ENCODE data around the gene NWD2. TPM values are rescaled to one million over a fixed set of nuclear protein-coding genes. Genes with fewer than 3 reads are reported as not detected.

Gene NWD2
- total RNA-seq, 2 donors from 2014 or later = 0.22 to 0.42 TPM

DNA sequence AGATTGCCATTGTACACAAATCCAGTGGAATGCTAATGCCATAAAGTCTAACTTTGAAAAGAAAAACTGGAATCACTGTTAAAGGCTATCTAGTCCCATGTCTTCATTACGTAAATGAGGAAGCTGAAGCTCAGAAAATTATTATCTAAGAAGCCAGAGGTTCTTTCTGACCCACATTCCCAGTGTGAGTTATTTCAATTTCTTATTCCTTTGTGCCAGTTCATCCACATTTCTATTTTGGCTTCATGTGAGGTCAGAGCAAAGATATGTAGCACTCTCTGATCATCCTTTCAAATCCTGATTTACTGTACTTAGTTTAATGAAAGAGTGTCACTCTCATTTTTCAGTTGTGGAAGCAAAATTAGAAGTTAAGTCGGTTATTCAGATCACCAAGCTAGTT lies 24.6 kb upstream of the NWD2 start:
- Histone ChIP-seq H3K27me3 (no peaks in the 10 kb centered on the region), H3K9me3 (no peaks in the 10 kb centered on the region), H3K36me3 (no peaks in the 10 kb centered on the region), H3K27ac (no peak overlapping the region), H3K4me3 (no peak overlapping the region), H3K9ac (ENCODE audit: low read depth in 2 of 2, low read length in 2 of 2) (no peak overlapping the region), H3K4me1 (no peaks in the 10 kb centered on the region)
- no peak for TF ChIP-seq CTCF (IDR thresholded peaks at IDR 0.05)
- intact Hi-C loops (cut with DNase I) = no loop called here
- no peak for DNase-seq

DNA sequence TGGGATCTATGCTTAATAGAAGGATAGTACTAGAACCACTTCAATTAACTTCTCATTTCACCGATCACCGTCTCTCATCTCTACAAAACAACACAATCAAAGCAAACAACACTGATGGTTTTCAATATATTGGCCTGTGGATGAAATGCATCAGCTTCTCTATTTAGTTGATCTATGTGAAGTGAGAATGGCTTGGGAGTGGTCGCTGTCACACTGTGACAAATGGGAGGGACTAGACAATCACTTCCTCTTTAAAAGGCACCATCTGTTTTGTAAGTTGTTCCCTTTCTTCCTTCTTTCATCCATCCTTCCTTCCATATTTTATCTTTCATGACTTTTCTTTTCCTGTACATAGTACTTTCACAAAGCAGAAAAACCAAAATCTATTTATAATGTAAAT lies 23.9 kb upstream of the NWD2 start:
- H3K36me3 ChIP-seq = no peaks in the 10 kb centered on the region
- no peak overlapping the region for H3K9ac ChIP-seq (ENCODE audit: low read depth in 2 of 2, low read length in 2 of 2)
- no peak overlapping the region for H3K4me3 ChIP-seq
- H3K27ac ChIP-seq = no peak overlapping the region
- H3K4me1 ChIP-seq = no peaks in the 10 kb centered on the region
- TF ChIP-seq CTCF (IDR thresholded peaks at IDR 0.05) = no peak
- no peak for DNase-seq
- intact Hi-C loops (cut with DNase I) = no loop called here
- H3K9me3 ChIP-seq = no peaks in the 10 kb centered on the region
- H3K27me3 ChIP-seq = no peaks in the 10 kb centered on the region

GRCh38 chr4:37223732-37224131 lies 20.8 kb upstream of the NWD2 start:
- Histone ChIP-seq H3K9ac (ENCODE audit: low read depth in 2 of 2, low read length in 2 of 2) (no peak overlapping the region), H3K27me3 (no peaks in the 10 kb centered on the region)

DNA sequence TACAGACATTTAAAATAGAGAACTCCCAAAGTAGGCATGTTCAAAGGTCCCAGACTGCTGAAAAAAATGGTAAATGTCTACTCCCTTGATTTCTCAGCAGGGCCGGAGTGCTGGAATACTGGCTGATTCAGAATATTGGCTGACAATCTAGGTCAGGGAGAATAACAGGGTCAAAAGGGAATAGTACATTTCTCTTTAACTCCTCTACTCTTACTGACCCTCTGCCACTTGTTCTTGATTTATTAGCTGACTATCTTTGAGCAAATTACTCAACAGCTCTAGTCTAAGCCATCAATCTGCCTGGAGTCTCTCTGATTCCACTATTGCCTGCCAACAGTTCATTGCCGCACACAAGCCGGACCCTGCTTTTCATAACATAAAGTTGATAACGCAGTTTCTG lies 19.7 kb upstream of the NWD2 start:
- Histone ChIP-seq H3K27ac (no peak overlapping the region), H3K9ac (ENCODE audit: low read depth in 2 of 2, low read length in 2 of 2) (no peak overlapping the region), H3K4me3 (no peak overlapping the region), H3K9me3 (no peaks in the 10 kb centered on the region), H3K4me1 (no peaks in the 10 kb centered on the region), H3K27me3 (no peaks in the 10 kb centered on the region), H3K36me3 (no peaks in the 10 kb centered on the region)
- no peak for TF ChIP-seq CTCF (IDR thresholded peaks at IDR 0.05)
- intact Hi-C loops (cut with DNase I) = no loop called here
- no peak for DNase-seq

More at GRCh38 chr4:37223732-37224131, 20.8 kb upstream of the NWD2 start:
- no peak overlapping the region for H3K4me3 ChIP-seq
- H3K9me3 ChIP-seq = no peaks in the 10 kb centered on the region
- no peaks in the 10 kb centered on the region for H3K4me1 ChIP-seq
- intact Hi-C loops (cut with DNase I) = no loop called here
- no peak for DNase-seq
- no peak for TF ChIP-seq CTCF (IDR thresholded peaks at IDR 0.05)
- no peak overlapping the region for H3K27ac ChIP-seq
- no peaks in the 10 kb centered on the region for H3K36me3 ChIP-seq

GRCh38 chr4:37225778-37226177 lies 18.8 kb upstream of the NWD2 start:
- no peaks in the 10 kb centered on the region for H3K27me3 ChIP-seq
- DNase-seq = no peak
- no peaks in the 10 kb centered on the region for H3K36me3 ChIP-seq
- no peak overlapping the region for H3K27ac ChIP-seq
- intact Hi-C loops (cut with DNase I) = no loop called here
- H3K9me3 ChIP-seq = no peaks in the 10 kb centered on the region
- TF ChIP-seq CTCF (IDR thresholded peaks at IDR 0.05) = no peak
- no peak overlapping the region for H3K9ac ChIP-seq (ENCODE audit: low read depth in 2 of 2, low read length in 2 of 2)
- no peak overlapping the region for H3K4me3 ChIP-seq
- no peaks in the 10 kb centered on the region for H3K4me1 ChIP-seq

- Histone ChIP-seq H3K27me3 (no peaks in the 10 kb centered on the region), H3K4me3 (no peak overlapping the region), H3K36me3 (no peaks in the 10 kb centered on the region), H3K9ac (ENCODE audit: low read depth in 2 of 2, low read length in 2 of 2) (no peak overlapping the region), H3K27ac (no peak overlapping the region), H3K9me3 (no peaks in the 10 kb centered on the region), H3K4me1 (no peaks in the 10 kb centered on the region)
- intact Hi-C loops (cut with DNase I) = no loop called here
- no peak for DNase-seq
- TF ChIP-seq CTCF (IDR thresholded peaks at IDR 0.05) = no peak
Measured at GRCh38 chr4:37232315-37232714, 12.2 kb upstream of the NWD2 start.
